H1 (cell line): Measurements from ENCODE around the gene TCF21. TPM values are rescaled to one million over a fixed set of nuclear protein-coding genes. Genes with fewer than 3 reads are reported as not detected.

ENCODE experiments used
- CHD1 ChIP-seq: IDR thresholded peaks from 2 replicates; pipeline ENCODE4 v1.6.1; 2012; ENCODE audit warnings: low read depth, low read length, improper control_type of control experiment
- CHD7 ChIP-seq: fragments of 300-600 bp; sonication (generic); IDR thresholded peaks from 2 replicates; pipeline ENCODE4 v1.7.1; 2012; ENCODE audit warnings: low read length, moderate library complexity, mild to moderate bottlenecking, inconsistent platforms; ENCODE audit not compliant: insufficient replicate concordance
- EGR1 ChIP-seq: IDR thresholded peaks from 2 replicates; pipeline ENCODE4 v1.6.1; 2011; ENCODE audit warnings: low read depth, low read length, borderline replicate concordance
- EZH2 ChIP-seq: fragments of 200-600 bp; sonication (generic); IDR thresholded peaks from 2 replicates; pipeline ENCODE4 v1.7.1; 2012; ENCODE audit warnings: low read depth, mild to moderate bottlenecking, moderate library complexity, low read length, inconsistent platforms; ENCODE audit not compliant: severe bottlenecking
- JUND ChIP-seq: IDR thresholded peaks from 2 replicates; pipeline ENCODE4 v1.6.1; 2011; ENCODE audit warnings: mild to moderate bottlenecking, improper control_type of control experiment, low read length
- RNF2 ChIP-seq: fragments of 200-900, 300-1000 bp; sonication (generic); IDR thresholded peaks from 2 replicates; pipeline ENCODE4 v1.7.1; 2016; ENCODE audit warnings: borderline replicate concordance, low read depth, mild to moderate bottlenecking, antibody characterized with exemption, low read length; ENCODE audit not compliant: poor library complexity, severe bottlenecking; ENCODE audit errors: missing control alignments
- SIN3A ChIP-seq, 2 experiments: IDR thresholded peaks in 1 of 2; conservative IDR thresholded peaks in 1 of 2; 2 replicates each; pipeline ENCODE4 v1.6.1; 2011 to 2012; ENCODE audit warnings: low read length in 2 of 2, improper control_type of control experiment in 1 of 2, low read depth in 1 of 2, mild to moderate bottlenecking in 1 of 2
- TAF7 ChIP-seq: optimal IDR thresholded peaks from 2 replicates; pipeline ENCODE3; 2011; ENCODE audit warnings: low read depth, mild to moderate bottlenecking, inconsistent platforms, low read length, moderate library complexity, borderline replicate concordance
- TBP ChIP-seq: IDR thresholded peaks from 2 replicates; pipeline ENCODE4 v1.6.1; 2011; ENCODE audit warnings: low read depth, low read length, improper control_type of control experiment
- ZNF274 ChIP-seq: IDR thresholded peaks from 2 replicates; pipeline ENCODE4 v1.7.0; 2012; ENCODE audit warnings: low read length, borderline replicate concordance; ENCODE audit errors: extremely low read depth
- polyA plus RNA-seq, 7 experiments: library from polyadenylated mRNA; depleted of rRNA in 3 of 7; stranded (reverse) in 5 of 7; unstranded in 2 of 7; fragments of >200 nt in 5 of 7; fragments of 200-250 nt in 2 of 7; gene quantifications; 1 replicate in 5 of 7; 2 replicates in 1 of 7; 4 replicates in 1 of 7; pipeline versions ENCODE4 v1.2.1 to v1.2.3, GENCODE V29; 2011 to 2013; ENCODE audit warnings: missing spikeins in 2 of 7, mixed read lengths in 2 of 7
- total RNA-seq: library from RNA; stranded (reverse); fragmentation: NEBNext Ultra II Directional; extraction: Animal tissue kit (Norgen Biotek cat#: 25700); gene quantifications from 2 replicates; pipeline ENCODE4 v1.2.1, GENCODE V29; 2021

TCF21 gene
- total and polyA plus RNA-seq, 2 of the 8 experiments (the other 6 are each of a cell fraction or from before 2014, with no cell fraction given): 0.05 to 0.09 TPM

GRCh38 chr6:133899556-133899955 is 10.6 kb downstream of the TCF21 start (continued):
- TF ChIP-seq CHD7: no peak
- TF ChIP-seq CHD1: no peak
- TF ChIP-seq TBP: no peak
- TF ChIP-seq TAF7: no peak
- TF ChIP-seq JUND: no peak
- TF ChIP-seq ZNF274: no peak
- TF ChIP-seq SIN3A (conservative IDR thresholded peaks at IDR 0.05 in 1 of 2, IDR thresholded peaks at IDR 0.05 in 1 of 2; ENCODE audit: low read depth in 1 of 2, low read length in 2 of 2): no peak
- no peak for TF ChIP-seq RNF2
- TF ChIP-seq EZH2: no peak
- TF ChIP-seq EGR1: no peak
